Kidney (tissue), 14 donors: Measurements from ENCODE around the gene MAML2. TPM values are rescaled to one million over a fixed set of nuclear protein-coding genes. Genes with fewer than 3 reads are reported as not detected.

Source experiments
- DNase-seq, 5 donors: peaks; one replicate each; pipeline ENCODE4 v3.0.0-alpha.2; 2013 to 2020
- FAIRE-seq: peaks from 2 replicates; lab custom pipeline; 2012; peaks lifted over from hg19 to GRCh38; lab: Jason Lieb, UNC
- H3K27ac ChIP-seq, 2 donors: one replicate each; pipeline ENCODE4 v1.7.0; 2013; ENCODE audit warnings: low read depth in 2 of 2, low read length in 2 of 2, inconsistent platforms in 1 of 2
- H3K27me3 ChIP-seq: one replicate; pipeline ENCODE4 v1.7.1; 2013; ENCODE audit warnings: low read length, inconsistent platforms; ENCODE audit not compliant: control insufficient read depth, insufficient read depth
- H3K36me3 ChIP-seq, 3 donors: one replicate each; pipeline versions ENCODE4 v1.7.0 to v1.7.1; 2013; ENCODE audit warnings: low read length in 3 of 3, control low read depth in 1 of 3, inconsistent platforms in 1 of 3; ENCODE audit not compliant: insufficient read depth in 3 of 3, control insufficient read depth in 2 of 3
- H3K4me1 ChIP-seq, 3 donors: one replicate each; pipeline versions ENCODE4 v1.7.0 to v1.7.1; 2013; ENCODE audit warnings: low read length in 3 of 3, inconsistent platforms in 1 of 3, low read depth in 1 of 3; ENCODE audit not compliant: control insufficient read depth in 2 of 3, insufficient read depth in 2 of 3
- H3K4me3 ChIP-seq, 3 donors: one replicate each; pipeline versions ENCODE4 v1.7.0 to v1.8.1; 2013; ENCODE audit warnings: low read length in 3 of 3, control low read depth in 1 of 3, inconsistent platforms in 1 of 3
- H3K9ac ChIP-seq, 3 donors: one replicate each; pipeline versions ENCODE4 v1.7.0 to v1.7.1; 2013; ENCODE audit warnings: low read length in 3 of 3, control low read depth in 1 of 3, inconsistent platforms in 1 of 3
- H3K9me3 ChIP-seq, 3 donors: one replicate each; pipeline versions ENCODE4 v1.7.0 to v1.7.1; 2013; ENCODE audit warnings: low read length in 3 of 3, control low read depth in 1 of 3, inconsistent platforms in 1 of 3; ENCODE audit not compliant: control insufficient read depth in 2 of 3, insufficient read depth in 1 of 3
- CTCF ChIP-seq: IDR thresholded peaks from 3 replicates; pipeline ENCODE4 v1.5.1; 2012; ENCODE audit warnings: mild to moderate bottlenecking, moderate library complexity, borderline replicate concordance; ENCODE audit not compliant: insufficient read depth; ENCODE audit errors: extremely low read depth
- intact Hi-C: fragments of 100-400 bp; cut with DNase I; formaldehyde crosslinking; loops from one replicate; pipeline ENCODE4 v1.11.1; 2022
- polyA plus RNA-seq: library from polyadenylated mRNA; stranded (reverse); fragments of 350-450 nt; fragmentation: Illumina TruSeq; extraction: RNeasy Lipid Tissue Mini Kit (QIAGEN cat#74804); gene quantifications from one replicate; pipeline ENCODE4 v1.2.3, GENCODE V29; 2014; ENCODE audit warnings: low read depth, low replicate concordance; ENCODE audit not compliant: insufficient read depth
- total RNA-seq: library from RNA; stranded (reverse); fragmentation: NEBNext Ultra II Directional; extraction: Animal tissue kit (Norgen Biotek cat#: 25700); gene quantifications from one replicate; pipeline ENCODE4 v1.2.1, GENCODE V29; 2021
- donor health status: control.
- donor health status: control.
- donor health status: control.
- donor health status: control.
- donor health status: control.
- donor health status: DM: yes; HTN: yes; CAD: no.
- donor health status: Normal renal cell carcinoma (clear cell type).

MAML2 gene
- total and polyA plus RNA-seq, 2 donors from 2014 or later, result 4.9 to 32.3 TPM

GRCh38 chr11:96096360-96096759 lies 246.6 kb downstream of the MAML2 start:
- intact Hi-C loops, result no loop called here
- H3K4me3 ChIP-seq, result no peak overlapping the region
- DNase-seq (no peak), FAIRE-seq (no peak)
- peaks cover 12 to 62% (median 16%) of the 10 kb centered on the region in 3 donors for H3K4me1 ChIP-seq
- no peaks in the 10 kb centered on the region for H3K9me3 ChIP-seq
- H3K27me3 ChIP-seq, result no peaks in the 10 kb centered on the region
- no peak for TF ChIP-seq CTCF
- peak overlapping the region in 1 of 3 donors; percentile 10 for H3K9ac ChIP-seq
- H3K27ac ChIP-seq, result peak overlapping the region; percentile 30 to 71
- H3K36me3 ChIP-seq, result peaks cover 0 to 7% (median 0%) of the 10 kb centered on the region in 3 donors

- peaks cover 12 to 64% (median 19%) of the 10 kb centered on the region in 3 donors for H3K4me1 ChIP-seq
- H3K9ac ChIP-seq, result no peak overlapping the region
- no peaks in the 10 kb centered on the region for H3K9me3 ChIP-seq
- DNase-seq (peak in 2 of 5 donors; percentile 73 to 75), FAIRE-seq (no peak)
- intact Hi-C loops, result no loop called here
- no peak for TF ChIP-seq CTCF
- H3K27me3 ChIP-seq, result no peaks in the 10 kb centered on the region
- H3K4me3 ChIP-seq, result no peak overlapping the region
- peak overlapping the region in 1 of 2 donors; percentile 73 for H3K27ac ChIP-seq
- H3K36me3 ChIP-seq, result peaks cover 0 to 7% (median 0%) of the 10 kb centered on the region in 3 donors
Measured at GRCh38 chr11:96095884-96096303, 247.1 kb downstream of the MAML2 start.

- H3K9me3 ChIP-seq, result no peaks in the 10 kb centered on the region
- peaks cover 0 to 7% (median 0%) of the 10 kb centered on the region in 3 donors for H3K36me3 ChIP-seq
- no peak overlapping the region for H3K9ac ChIP-seq
- TF ChIP-seq CTCF, result no peak
- FAIRE-seq (no peak), DNase-seq (no peak)
- peaks cover 12 to 67% (median 19%) of the 10 kb centered on the region in 3 donors for H3K4me1 ChIP-seq
- intact Hi-C loops, result no loop called here
- H3K27me3 ChIP-seq, result no peaks in the 10 kb centered on the region
- H3K4me3 ChIP-seq, result no peak overlapping the region
- H3K27ac ChIP-seq, result no peak overlapping the region
Measured at GRCh38 chr11:96094156-96094555, 248.8 kb downstream of the MAML2 start.

GRCh38 chr11:96092511-96092910 lies 250.5 kb downstream of the MAML2 start:
- FAIRE-seq (no peak), DNase-seq (no peak)
- TF ChIP-seq CTCF, result no peak
- H3K27ac ChIP-seq, result no peak overlapping the region
- no peaks in the 10 kb centered on the region for H3K27me3 ChIP-seq
- no peak overlapping the region for H3K4me3 ChIP-seq
- no peaks in the 10 kb centered on the region for H3K9me3 ChIP-seq
- H3K9ac ChIP-seq, result no peak overlapping the region
- H3K4me1 ChIP-seq, result peaks cover 6 to 55% (median 9%) of the 10 kb centered on the region in 3 donors
- peaks cover 0 to 7% (median 0%) of the 10 kb centered on the region in 3 donors for H3K36me3 ChIP-seq
- intact Hi-C loops, result no loop called here
